Keratinocyte (primary cell): ENCODE data around the gene ITGB1BP1.

Source experiments
- CTCF ChIP-seq, 3 experiments: IDR thresholded peaks in 1 of 3; conservative IDR thresholded peaks in 1 of 3; optimal IDR thresholded peaks in 1 of 3; 2 replicates in 2 of 3; 3 replicates in 1 of 3; pipeline versions ENCODE3 to v1.5.1; 2011; ENCODE audit warnings: low read length in 3 of 3, mild to moderate bottlenecking in 3 of 3, moderate library complexity in 2 of 3, control low read depth in 1 of 3, inconsistent platforms in 1 of 3; ENCODE audit not compliant: insufficient read depth in 2 of 3; ENCODE audit errors: extremely low read depth in 1 of 3
- EZH2 ChIP-seq: IDR thresholded peaks from one replicate; pipeline ENCODE4 v1.6.1; 2012; ENCODE audit warnings: inconsistent platforms, mild to moderate bottlenecking, low read length, moderate library complexity

GRCh38 chr2:9373047-9373446 is 50.3 kb downstream of the ITGB1BP1 start:
- no peak for TF ChIP-seq CTCF (optimal IDR thresholded peaks at IDR 0.05 in 1 of 3, IDR thresholded peaks at IDR 0.05 in 1 of 3, conservative IDR thresholded peaks at IDR 0.05 in 1 of 3; ENCODE audit: extremely low read depth in 1 of 3, insufficient read depth in 2 of 3, low read length in 3 of 3)
- no peak for TF ChIP-seq EZH2
